Neutrophil (primary cell): Measurements from ENCODE around the gene FOXI3.
"Not testable (repeated sequence)": the region's sequence is repeated elsewhere in the genome, so short reads cannot be mapped to it uniquely, and the experiment has no call there.

Experiments used
- H3K27ac ChIP-seq: fragments of 200-600 bp; sonication (generic); 2 replicates; pipeline ENCODE4 v1.5.1; 2016; ENCODE audit warnings: mild to moderate bottlenecking, moderate library complexity
- H3K27me3 ChIP-seq: fragments of 200-600 bp; sonication (generic); 2 replicates; pipeline ENCODE4 v1.6.0; 2016; ENCODE audit warnings: mild to moderate bottlenecking
- H3K36me3 ChIP-seq: fragments of 200-600 bp; sonication (generic); 2 replicates; pipeline ENCODE4 v1.5.1; 2017
- H3K4me1 ChIP-seq, 2 experiments: fragments of 200-600 bp in 1 of 2; sonication (generic) in 1 of 2; 1 replicate in 1 of 2; 2 replicates in 1 of 2; pipeline versions ENCODE4 v1.5.1 to v1.6.1; 2013 to 2016; ENCODE audit warnings: low read depth in 1 of 2, low read length in 1 of 2, mild to moderate bottlenecking in 1 of 2, moderate library complexity in 1 of 2; ENCODE audit not compliant: control insufficient read depth in 1 of 2, insufficient read depth in 1 of 2
- H3K4me3 ChIP-seq, 2 experiments: fragments of 200-600 bp in 1 of 2; sonication (generic) in 1 of 2; 1 replicate in 1 of 2; 2 replicates in 1 of 2; pipeline ENCODE4 v1.5.1; 2013 to 2016; ENCODE audit warnings: low read depth in 1 of 2, low read length in 1 of 2, mild to moderate bottlenecking in 1 of 2, moderate library complexity in 1 of 2
- H3K9me3 ChIP-seq: fragments of 200-600 bp; sonication (generic); 2 replicates; pipeline ENCODE4 v1.5.1; 2016
- CTCF ChIP-seq: fragments of 200-600 bp; sonication (generic); IDR thresholded peaks from 2 replicates; pipeline ENCODE4 v1.5.1; 2016; ENCODE audit warnings: antibody characterized with exemption

The FOXI3 gene

GRCh38 chr2:88437010-88437409 lies 15.5 kb downstream of the FOXI3 start:
- Histone ChIP-seq H3K36me3 (no peaks in the 10 kb centered on the region), H3K4me3 (no peak overlapping the region), H3K9me3 (no peaks in the 10 kb centered on the region), H3K27ac (no peak overlapping the region), H3K27me3 (peaks cover 25% of the 10 kb centered on the region), H3K4me1 (no peaks in the 10 kb centered on the region)
- no peak for TF ChIP-seq CTCF

- no peak overlapping the region for H3K4me3 ChIP-seq
- TF ChIP-seq CTCF = no peak
- no peaks in the 10 kb centered on the region for H3K4me1 ChIP-seq
- no peaks in the 10 kb centered on the region for H3K27me3 ChIP-seq
- H3K9me3 ChIP-seq = no peaks in the 10 kb centered on the region
- H3K27ac ChIP-seq = no peak overlapping the region
- no peaks in the 10 kb centered on the region for H3K36me3 ChIP-seq
Measured at GRCh38 chr2:88429929-88430328, 22.6 kb downstream of the FOXI3 start.

- peaks cover 4% of the 10 kb centered on the region for H3K27me3 ChIP-seq
- H3K27ac ChIP-seq = no peak overlapping the region
- H3K4me1 ChIP-seq = no peaks in the 10 kb centered on the region
- no peaks in the 10 kb centered on the region for H3K9me3 ChIP-seq
- H3K36me3 ChIP-seq = no peaks in the 10 kb centered on the region
- H3K4me3 ChIP-seq = no peak overlapping the region
- no peak for TF ChIP-seq CTCF
Measured at GRCh38 chr2:88423733-88424132, 28.8 kb downstream of the FOXI3 start.

- H3K4me3 ChIP-seq, H3K27ac ChIP-seq, H3K9me3 ChIP-seq, H3K36me3 ChIP-seq, H3K4me1 ChIP-seq: not testable (repeated sequence)
- peaks cover 17% of the 10 kb centered on the region for H3K27me3 ChIP-seq
Measured at GRCh38 chr2:88419051-88419450, 33.4 kb downstream of the FOXI3 start.

GRCh38 chr2:88416016-88416663 lies 36.4 kb downstream of the FOXI3 start:
- Histone ChIP-seq H3K27ac (no peak overlapping the region), H3K9me3 (no peaks in the 10 kb centered on the region), H3K4me3 (no peak overlapping the region), H3K36me3 (no peaks in the 10 kb centered on the region), H3K4me1 (no peaks in the 10 kb centered on the region), H3K27me3 (peaks cover 21% of the 10 kb centered on the region)
- no peak for TF ChIP-seq CTCF

- H3K27ac ChIP-seq, H3K27me3 ChIP-seq, H3K4me1 ChIP-seq, H3K9me3 ChIP-seq, H3K36me3 ChIP-seq, H3K4me3 ChIP-seq: not testable (repeated sequence)
Measured at GRCh38 chr2:88408870-88409269, 43.6 kb downstream of the FOXI3 start.
